Upper lobe of left lung (tissue), 4 donors: ENCODE measurements around the gene BAIAP2L2.
A peak's percentile ranks its signal among the peaks of the same experiment; 100 is the strongest.

Experiments used
- EP300 ChIP-seq, 4 donors: sonication (generic); formaldehyde crosslinking; IDR thresholded peaks; one replicate each; pipeline ENCODE4 v1.5.1; 2017; ENCODE audit warnings: antibody characterized with exemption in 4 of 4, control low read depth in 2 of 4
- TF ChIP-seq, protein P1 (sequence below), 6 experiments: fragments of 450-650 bp in 4 of 6; fragments of 200-600 bp in 2 of 6; sonication (generic) in 2 of 6; IDR thresholded peaks; one replicate each; pipeline ENCODE4 v1.5.1; 2016 to 2019; ENCODE audit warnings: antibody characterized with exemption in 6 of 6

DNA sequence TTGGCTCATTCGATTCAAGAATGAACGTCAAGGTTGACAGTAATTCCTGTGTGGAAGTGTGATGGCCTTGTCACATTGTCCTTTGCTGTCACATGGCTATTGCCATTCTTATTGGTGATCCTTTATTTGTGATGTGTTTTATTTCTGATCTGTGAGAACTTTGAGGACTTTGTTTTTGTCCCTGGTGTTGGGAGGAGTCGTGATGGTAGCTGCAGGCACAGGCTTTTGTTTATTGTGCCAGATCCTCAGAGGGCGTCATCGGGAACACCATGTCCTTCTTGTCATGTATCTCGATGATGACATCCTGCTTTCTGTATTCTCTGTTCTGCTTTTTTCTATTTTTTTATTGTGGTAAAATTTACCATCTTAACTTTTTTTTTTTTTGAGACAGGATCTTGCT lies 47.7 kb downstream of the BAIAP2L2 start:
- TF ChIP-seq, protein P1, sequence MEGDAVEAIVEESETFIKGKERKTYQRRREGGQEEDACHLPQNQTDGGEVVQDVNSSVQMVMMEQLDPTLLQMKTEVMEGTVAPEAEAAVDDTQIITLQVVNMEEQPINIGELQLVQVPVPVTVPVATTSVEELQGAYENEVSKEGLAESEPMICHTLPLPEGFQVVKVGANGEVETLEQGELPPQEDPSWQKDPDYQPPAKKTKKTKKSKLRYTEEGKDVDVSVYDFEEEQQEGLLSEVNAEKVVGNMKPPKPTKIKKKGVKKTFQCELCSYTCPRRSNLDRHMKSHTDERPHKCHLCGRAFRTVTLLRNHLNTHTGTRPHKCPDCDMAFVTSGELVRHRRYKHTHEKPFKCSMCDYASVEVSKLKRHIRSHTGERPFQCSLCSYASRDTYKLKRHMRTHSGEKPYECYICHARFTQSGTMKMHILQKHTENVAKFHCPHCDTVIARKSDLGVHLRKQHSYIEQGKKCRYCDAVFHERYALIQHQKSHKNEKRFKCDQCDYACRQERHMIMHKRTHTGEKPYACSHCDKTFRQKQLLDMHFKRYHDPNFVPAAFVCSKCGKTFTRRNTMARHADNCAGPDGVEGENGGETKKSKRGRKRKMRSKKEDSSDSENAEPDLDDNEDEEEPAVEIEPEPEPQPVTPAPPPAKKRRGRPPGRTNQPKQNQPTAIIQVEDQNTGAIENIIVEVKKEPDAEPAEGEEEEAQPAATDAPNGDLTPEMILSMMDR (IDR thresholded peaks at IDR 0.05), result no peak
- TF ChIP-seq EP300 (IDR thresholded peaks at IDR 0.05), result peak; percentile 23 to 98 (median 90)
